ENCODE measurements around the gene ARHGAP28.

The ARHGAP28 gene

GRCh38 chr18:6961331-6961730 lies 231.8 kb downstream of the ARHGAP28 start:
- TF ChIP-seq CTCF (IDR thresholded peaks at IDR 0.05; ENCODE audit: control insufficient read depth, extremely low read depth, insufficient read depth): no peak
- DNase-seq (ENCODE audit: low read depth): no peak
- H3K4me3 ChIP-seq (ENCODE audit: low read depth, low read length): no peak overlapping the region

- TF ChIP-seq CTCF (IDR thresholded peaks at IDR 0.05; ENCODE audit: control insufficient read depth, extremely low read depth, insufficient read depth): no peak
- H3K4me3 ChIP-seq (ENCODE audit: low read depth, low read length): no peak overlapping the region
- no peak for DNase-seq (ENCODE audit: low read depth)
Measured at GRCh38 chr18:6962571-6963451, 233.3 kb downstream of the ARHGAP28 start.

- TF ChIP-seq CTCF (IDR thresholded peaks at IDR 0.05; ENCODE audit: control insufficient read depth, extremely low read depth, insufficient read depth): no peak
- no peak for DNase-seq (ENCODE audit: low read depth)
- no peak overlapping the region for H3K4me3 ChIP-seq (ENCODE audit: low read depth, low read length)
Measured at GRCh38 chr18:6963452-6964097, 234.1 kb downstream of the ARHGAP28 start.

Data from LNCaP clone FGC (cell line).